HG03159 (cell line): ENCODE data around the gene PHF2.

Source experiments
- ATAC-seq: cut with Tn5 transposase; IDR thresholded peaks from one replicate; pipeline ENCODE4 v1.9.1; 2021; ENCODE audit warnings: mild to moderate bottlenecking, moderate library complexity; ENCODE audit not compliant: unreplicated experiment

The PHF2 gene

GRCh38 chr9:93585695-93586094 lies 9.3 kb downstream of the PHF2 start:
- no peak for ATAC-seq

- no peak for ATAC-seq
Observed at GRCh38 chr9:93586290-93587057, 10.1 kb downstream of the PHF2 start.

DNA sequence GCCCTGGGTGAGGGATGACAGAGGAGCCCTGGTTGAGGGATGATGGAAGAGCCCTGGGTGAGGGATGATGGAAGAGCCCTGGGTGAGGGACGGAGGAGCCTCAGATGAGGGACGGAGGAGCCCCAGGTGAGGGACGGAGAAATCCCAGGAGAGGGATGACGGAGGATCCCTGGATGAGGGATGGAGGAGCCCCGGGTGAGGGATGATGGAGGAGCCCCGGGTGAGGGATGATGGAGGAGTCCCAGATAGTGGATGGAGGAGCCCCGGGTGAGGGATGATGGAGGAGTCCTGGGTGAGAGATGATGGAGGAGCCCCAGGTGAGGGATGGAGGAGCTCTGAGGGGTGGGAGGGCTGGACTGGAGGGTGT lies 10.9 kb downstream of the PHF2 start:
- no peak for ATAC-seq

- ATAC-seq: no peak
Observed at GRCh38 chr9:93587651-93588347, 11.4 kb downstream of the PHF2 start.

DNA sequence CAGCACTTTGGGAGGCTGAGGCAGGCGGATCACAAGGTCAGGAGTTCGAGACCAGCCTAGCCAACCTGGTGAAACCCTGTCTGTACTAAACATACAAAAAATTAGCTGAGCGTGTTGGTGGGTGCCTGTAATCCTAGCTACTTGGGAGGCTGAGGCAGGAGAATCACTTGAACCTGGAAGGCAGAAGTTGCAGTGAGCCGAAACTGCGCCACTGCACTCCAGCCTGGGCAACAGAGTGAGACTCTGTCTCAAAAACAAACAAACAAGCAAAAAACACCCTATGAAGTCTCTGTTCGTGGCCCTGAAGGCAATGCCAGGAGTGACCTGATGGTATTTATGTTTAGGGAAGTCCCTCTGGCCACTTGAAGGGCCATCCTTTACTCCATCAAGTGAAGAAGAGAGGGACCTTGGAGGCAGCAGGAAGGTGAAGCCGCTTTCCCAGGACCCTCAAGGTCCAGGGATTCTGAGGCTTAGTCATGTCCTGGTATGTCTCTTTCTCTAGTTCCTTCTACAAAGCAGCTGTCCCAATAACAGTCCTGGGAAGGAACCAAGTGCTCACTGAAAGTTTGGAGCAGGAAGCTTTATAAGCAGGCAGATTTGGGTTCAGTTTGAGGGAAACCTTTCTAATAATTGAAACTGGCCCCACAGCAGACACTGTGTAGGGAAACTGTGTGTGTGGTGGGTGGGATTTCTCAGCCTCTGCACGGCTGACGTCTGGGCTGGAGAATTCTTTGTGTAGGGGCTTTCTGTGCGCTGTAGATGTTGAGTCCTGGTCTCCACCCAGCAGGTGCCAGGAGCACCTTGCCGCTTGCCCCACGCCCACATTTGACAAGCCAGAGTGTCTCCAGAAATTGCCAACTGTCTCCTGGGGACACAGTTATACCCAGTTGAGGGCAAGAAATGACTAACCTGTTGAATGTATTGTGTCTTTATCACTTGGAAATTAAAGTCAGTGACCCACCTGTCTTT lies 12.5 kb downstream of the PHF2 start:
- no peak for ATAC-seq

- no peak for ATAC-seq
Observed at GRCh38 chr9:93589688-93590087, 13.3 kb downstream of the PHF2 start.

GRCh38 chr9:93590609-93591234 lies 14.3 kb downstream of the PHF2 start:
- ATAC-seq: no peak

DNA sequence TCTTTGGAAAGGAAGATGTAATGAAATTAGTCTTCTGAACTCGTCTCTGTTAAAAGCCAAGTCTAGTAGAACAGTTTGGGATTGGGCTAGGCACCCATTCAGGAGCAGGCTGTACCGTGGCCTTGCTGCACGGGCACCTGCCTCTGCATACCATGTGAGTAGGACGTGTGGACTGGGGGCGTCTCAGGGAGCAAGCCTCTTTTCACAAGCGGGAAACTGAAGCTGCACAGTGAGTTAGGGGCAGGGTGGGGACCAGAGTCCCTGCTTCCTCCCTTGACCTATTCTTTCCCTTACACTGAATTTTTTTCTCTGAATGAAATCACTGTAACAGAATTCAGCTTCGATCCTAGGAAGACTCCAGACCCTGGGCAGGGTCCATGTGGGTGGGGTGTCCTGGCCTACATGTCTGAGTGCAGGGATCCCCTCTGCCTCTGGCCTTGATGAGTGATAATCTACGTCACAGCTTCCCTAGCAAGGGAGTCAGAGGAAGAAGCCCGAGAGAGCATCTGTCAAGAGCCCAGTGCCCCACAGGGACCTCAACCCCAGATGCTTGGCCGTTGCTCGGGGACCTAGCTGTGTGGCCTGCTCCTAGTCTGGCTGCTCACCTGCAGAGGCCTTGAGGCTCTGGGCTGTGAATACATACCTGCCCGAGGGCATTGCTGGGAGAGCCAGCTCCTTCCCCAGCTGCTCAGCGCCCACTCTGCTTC lies 15.1 kb downstream of the PHF2 start:
- ATAC-seq: no peak

DNA sequence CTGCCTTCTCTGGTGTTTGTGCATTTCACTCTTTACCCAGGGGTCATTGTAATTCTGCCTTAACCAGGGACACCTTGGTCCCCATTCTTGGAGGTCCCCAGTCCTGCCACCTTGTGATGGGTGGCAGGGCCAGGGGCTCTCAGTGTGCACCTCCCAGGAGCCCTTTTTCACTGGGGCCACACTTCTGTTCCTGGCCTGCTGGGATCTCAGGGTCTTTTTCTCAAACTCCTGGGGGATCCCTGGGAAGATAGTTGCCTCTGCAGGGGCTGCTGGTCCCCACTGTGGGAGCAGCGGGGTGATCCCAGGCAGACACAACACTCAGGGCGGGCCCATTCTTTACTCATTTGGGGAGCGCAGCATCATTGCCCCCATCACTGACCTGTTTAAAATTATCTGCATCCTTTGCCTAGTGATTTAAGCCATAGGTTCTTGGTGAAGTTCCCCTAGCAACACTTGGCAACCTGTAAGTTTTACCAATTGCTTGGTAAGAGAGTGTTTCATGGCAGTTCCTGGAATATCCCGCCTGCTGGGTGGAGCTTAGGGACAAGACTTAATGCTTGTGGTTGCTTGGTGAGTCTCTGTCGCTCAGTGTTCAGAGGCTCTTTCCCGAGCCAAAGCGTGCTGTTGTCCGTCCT lies 15.7 kb downstream of the PHF2 start:
- ATAC-seq: no peak

DNA sequence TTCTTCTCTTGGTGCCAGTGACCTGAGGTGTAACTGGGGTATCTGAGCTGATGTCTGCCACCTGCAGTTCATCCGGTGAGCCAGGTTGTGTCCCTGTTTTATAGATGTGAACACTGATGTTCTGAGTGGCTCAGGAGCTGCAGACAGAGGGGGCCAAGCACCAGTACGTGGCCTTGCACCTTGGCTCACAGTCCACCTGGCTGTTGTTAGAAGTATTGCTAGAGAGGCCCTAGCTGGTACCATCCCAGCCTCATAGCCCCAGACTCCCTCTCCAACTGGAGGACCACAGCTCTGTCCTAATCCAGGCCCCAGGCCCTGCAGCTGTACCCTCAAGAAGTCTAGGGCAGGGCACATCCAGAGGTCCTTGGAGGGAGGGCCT lies 16.2 kb downstream of the PHF2 start:
- no peak for ATAC-seq

GRCh38 chr9:93593144-93593658 lies 16.8 kb downstream of the PHF2 start:
- ATAC-seq: no peak

DNA sequence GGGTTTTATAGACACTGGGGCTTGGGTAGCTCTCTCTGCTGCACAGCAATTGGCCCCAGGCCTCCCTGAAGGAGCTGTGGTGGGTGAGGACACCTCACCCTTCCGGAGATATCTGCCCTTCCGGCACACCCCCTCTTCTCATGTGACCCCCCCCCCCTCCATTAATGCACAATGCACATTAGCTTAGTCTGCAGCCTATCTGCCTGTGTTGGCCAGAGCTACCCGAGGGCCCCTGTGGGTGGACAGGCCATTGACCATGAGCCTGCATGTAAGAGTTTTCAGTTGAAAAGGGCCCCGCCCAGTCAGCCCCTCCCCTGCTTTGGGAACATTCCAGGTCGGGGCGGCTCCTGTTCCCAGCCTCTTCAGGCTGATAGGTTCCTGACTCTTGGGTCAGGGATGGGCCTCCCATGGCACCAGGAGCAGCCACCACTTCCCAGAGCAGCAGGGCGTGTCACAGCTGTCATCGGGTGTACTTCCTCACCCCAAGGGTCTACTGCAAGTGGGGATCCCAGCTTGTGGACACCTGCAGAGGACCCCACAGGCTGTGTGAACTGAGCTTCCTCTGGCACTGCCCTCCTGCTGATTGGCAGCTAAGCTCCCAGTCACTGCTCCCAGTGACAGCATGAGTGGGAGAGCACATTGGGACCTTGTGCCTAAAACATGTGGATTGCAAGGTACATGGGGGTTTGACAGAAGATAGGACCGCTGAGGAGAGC lies 17.8 kb downstream of the PHF2 start:
- no peak for ATAC-seq

- no peak for ATAC-seq
Observed at GRCh38 chr9:93595461-93595860, 19.1 kb downstream of the PHF2 start.

- no peak for ATAC-seq
Observed at GRCh38 chr9:93595861-93596365, 19.5 kb downstream of the PHF2 start.

- no peak for ATAC-seq
Observed at GRCh38 chr9:93596399-93596798, 20.0 kb downstream of the PHF2 start.

DNA sequence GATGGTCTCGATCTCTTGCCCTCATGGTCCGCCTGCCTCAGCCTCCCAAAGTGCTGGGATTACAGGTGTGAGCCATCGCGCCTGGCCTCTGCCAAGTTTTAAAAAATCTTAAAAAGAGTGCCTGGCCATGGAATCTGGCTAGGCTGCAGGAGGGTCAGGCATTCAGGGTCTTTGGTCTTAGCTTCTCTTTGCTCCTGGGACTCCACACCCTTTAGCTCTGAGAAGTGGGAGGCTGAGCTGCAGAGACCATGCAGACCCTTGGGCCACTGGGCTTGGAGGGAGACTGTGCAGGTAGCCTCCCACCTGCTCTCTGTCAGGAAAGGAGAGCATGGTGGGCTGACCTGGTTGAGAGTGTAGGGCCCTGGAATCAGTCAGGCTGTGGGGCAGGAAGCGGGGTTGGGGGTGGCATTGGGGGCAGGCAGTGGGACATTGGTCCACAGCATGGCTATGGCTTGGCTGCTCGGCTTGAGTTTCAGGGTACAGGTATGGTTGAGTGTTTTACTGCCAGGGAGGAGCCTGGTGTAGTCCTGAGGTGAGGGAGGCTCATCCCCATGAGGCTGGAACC lies 20.8 kb downstream of the PHF2 start:
- ATAC-seq: no peak

DNA sequence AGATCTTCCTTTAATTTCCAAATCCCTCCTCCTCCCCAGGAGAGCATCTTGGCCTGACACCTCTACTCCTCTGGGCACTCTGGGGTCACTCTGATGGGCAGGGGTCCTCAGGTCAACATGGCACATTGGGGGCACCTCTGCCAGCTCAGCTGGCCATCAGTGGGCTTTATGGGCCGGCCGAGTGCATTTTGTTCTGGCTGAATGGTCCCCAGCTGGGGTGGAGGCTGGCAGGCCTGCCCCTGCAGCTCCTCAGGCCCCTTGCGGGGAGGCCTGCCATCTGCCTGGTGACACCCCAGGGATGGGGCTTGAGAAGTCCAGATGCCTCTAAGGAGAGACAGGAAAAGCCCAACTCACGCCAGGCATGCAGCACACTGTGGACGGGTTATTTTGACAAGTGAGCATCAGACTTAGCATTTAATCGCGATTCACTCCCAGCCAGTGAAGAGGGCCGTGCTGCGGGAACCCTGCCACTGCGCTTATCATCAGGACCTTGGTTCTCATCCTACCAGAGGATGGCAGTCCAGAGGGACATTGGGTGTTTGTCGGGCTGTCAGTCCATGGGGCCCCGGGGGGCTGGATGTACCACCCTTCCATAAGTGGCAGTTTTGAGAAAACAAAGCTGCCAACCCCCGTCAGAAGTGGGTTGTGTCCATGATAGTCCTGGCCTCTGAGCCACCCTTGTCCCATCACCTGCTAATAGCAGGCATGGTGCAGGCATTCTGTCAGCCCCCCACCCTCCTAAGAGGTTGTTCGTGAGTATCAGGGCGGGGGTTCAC lies 21.7 kb downstream of the PHF2 start:
- ATAC-seq: no peak
